GM18951 (cell line): ENCODE data around the gene MIF4GD.
A peak's percentile ranks its signal among the peaks of the same experiment; 100 is the strongest.

Experiments used
- POLR2A ChIP-seq: IDR thresholded peaks from 4 replicates; pipeline ENCODE4 v1.6.1; 2011; ENCODE audit warnings: mild to moderate bottlenecking; ENCODE audit not compliant: insufficient read length, insufficient read depth; ENCODE audit errors: extremely low read depth
- in situ Hi-C: fragments of 300-500 bp; cut with MboI; formaldehyde crosslinking; loops from one replicate; pipeline ENCODE4 v1.12.0; 2022; ENCODE audit warnings: low sequenced_read_pairs, mixed read lengths, inconsistent platforms; ENCODE audit not compliant: unreplicated experiment

Gene MIF4GD

DNA sequence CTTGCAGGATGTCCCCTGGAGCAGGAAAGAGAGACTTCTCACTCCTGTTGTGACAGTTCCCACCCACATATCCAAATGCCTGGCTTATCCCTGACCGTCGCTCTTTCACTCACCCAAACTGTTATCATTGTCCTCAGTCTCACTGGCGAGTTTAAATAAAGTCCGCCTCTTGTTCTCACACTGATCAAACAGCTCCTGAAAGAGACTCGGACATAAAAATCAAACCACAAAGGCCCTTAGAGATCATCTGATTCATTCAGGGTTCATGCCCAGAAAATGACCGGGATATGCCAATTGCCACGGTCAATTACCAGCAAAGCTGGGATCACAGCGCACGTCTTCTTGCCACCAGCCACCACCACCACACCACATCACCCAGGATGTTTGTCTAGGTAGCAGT is 29.5 kb downstream of the MIF4GD start:
- TF ChIP-seq POLR2A, result no peak
- in situ Hi-C loops, result no loop called here

DNA sequence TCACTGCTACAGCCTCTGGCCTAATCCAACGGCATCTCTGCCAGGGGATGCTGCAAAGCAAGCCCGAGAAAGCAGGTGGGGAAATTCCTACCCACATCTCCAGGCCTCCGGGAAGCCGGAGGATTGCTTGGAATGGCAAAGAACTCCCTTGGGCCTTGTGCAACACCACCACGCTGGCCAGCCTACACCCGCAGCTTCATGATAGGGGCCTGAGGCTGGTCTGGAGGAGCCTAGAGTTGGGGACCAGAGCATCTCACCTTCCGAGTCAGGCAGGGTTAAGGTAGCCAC is 29.9 kb downstream of the MIF4GD start:
- TF ChIP-seq POLR2A, result no peak
- in situ Hi-C loops, result no loop called here

DNA sequence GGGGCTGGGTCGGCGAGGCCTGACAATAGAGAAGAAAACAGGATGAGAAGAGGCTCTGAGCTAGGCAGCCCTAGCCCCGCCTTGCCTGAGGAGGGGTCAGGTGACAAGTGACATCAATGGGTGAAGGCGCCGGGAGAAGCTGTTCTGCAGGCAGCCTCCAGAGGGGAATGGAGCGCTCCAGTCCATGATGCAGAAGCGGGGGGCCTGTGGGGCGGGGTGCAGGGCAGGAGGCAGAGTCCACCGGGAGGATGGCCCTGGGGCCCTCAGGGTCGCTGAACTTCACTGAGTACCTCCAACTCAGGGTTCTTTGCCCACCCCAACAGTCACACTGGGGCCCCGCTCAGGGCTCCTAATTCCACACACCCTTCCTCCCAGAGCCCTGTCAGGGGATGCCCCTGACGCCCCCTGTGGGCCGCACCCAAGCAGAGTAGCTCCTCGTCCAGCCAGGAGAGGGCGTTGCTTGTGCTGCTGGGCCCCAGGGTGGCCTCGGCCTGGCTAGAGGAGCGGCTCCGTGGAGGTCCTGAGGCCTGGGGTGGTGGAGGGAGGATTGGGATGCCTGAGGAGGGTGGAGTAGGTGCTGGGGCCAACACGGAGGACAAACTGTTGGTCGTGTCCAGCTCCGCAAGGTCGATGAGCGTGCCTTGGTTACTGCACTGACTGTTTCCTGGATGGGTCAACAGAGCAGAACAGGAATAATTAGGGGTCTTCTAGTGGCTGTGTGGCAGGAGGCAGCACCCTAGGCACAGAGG is 30.5 kb downstream of the MIF4GD start:
- in situ Hi-C loops, result no loop called here
- no peak for TF ChIP-seq POLR2A

DNA sequence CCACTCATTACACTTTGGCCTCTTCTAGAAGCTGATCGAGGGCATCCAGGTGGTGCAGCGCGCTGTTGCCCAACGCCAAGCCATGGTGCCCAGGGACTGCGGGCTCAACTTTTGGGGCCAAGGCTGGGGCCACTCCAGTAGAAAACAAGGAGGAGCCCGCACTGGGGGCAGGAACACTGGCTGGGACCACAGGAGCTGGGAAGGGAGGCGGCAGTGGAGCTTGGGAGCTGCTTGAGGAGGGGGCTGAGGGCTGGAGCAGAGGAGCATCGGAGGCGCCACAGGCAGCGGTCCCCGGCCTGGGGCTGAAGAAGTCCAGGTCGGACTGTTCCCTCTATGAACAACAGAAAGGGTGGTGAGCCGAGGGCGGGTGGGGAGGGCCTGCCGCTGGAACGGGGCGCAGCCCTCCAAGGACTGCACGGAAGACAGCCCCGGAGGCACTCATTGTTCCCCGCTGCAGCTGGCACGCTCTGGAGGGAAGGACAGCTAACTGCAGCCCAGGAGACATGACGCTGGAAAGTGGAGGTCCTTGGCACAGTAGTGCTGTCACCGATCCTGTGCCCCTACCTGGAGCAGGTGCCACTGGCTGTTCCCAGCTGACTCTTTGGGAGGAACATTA is 31.1 kb downstream of the MIF4GD start:
- in situ Hi-C loops, result no loop called here
- no peak for TF ChIP-seq POLR2A

DNA sequence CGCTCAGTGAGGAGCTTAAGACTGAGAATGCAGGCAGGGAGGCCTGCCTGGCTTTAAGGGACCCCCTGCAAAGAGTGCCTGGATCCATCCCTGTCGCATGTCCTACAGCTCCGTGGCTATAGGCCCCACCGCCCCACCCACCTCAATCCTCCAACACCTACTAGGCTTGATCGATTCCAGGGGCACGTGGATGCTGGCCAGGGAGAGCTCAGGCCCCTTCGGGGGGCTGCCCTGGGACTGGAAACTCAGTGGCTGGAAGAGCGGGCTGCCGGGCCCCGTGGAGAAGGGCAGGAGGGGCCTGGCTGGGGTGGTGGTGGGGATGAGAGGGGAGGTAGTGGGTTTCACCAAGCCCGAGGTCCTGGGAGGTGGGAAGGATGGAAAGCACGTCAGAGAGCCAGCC is 31.8 kb downstream of the MIF4GD start:
- in situ Hi-C loops, result no loop called here
- TF ChIP-seq POLR2A, result peak; percentile 2

DNA sequence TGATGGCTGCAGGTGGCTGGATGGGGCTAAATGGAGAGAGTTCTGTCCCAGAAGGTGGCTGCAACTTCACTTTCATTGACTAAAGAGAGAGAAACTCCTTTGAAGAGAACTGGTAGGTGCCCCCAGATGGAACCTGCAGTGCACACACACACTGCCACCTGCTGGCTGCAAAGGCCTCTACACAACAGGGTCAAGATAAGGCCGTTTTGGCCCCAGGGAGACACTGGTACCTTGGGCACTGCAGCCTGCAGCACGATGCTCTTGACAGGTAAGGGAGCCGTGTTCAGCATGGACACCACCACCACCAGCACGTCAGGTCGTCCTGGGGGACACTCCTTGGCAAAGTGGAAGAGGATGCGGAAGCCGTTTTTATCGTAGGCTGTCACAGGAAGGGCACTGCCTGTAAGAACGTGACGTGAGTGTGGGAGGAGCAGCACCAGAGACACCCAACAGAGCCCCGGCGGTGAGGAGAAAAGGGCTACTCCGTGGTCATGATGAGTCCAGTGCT is 32.3 kb downstream of the MIF4GD start:
- in situ Hi-C loops, result no loop called here
- no peak for TF ChIP-seq POLR2A

DNA sequence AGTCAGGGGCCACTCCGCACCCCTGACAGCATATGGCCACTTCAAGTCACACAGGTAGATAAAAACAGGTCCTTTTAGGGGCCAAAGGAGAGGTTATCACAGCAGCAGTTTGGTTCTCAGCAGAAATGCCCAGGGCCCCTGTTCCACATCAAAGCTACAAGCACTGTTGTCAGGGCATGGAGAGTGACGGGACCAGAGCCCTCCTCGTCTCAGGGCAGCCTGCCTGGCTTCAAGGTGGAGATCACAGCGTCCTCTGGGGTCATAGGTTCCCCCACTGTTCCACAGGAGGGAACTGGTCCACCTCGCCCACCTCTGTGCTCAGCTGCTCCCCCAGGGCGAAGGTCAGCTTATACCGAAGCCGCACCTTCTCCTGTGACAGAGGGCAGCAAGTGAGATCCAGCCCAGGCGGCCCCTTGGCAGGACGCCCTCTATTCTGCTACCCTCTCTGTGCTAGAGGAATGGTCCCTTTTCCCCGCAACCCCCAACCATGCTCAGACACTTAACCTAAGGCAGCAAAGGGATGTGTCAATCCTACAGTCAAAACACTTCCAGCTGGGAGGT is 32.9 kb downstream of the MIF4GD start:
- in situ Hi-C loops, result no loop called here

DNA sequence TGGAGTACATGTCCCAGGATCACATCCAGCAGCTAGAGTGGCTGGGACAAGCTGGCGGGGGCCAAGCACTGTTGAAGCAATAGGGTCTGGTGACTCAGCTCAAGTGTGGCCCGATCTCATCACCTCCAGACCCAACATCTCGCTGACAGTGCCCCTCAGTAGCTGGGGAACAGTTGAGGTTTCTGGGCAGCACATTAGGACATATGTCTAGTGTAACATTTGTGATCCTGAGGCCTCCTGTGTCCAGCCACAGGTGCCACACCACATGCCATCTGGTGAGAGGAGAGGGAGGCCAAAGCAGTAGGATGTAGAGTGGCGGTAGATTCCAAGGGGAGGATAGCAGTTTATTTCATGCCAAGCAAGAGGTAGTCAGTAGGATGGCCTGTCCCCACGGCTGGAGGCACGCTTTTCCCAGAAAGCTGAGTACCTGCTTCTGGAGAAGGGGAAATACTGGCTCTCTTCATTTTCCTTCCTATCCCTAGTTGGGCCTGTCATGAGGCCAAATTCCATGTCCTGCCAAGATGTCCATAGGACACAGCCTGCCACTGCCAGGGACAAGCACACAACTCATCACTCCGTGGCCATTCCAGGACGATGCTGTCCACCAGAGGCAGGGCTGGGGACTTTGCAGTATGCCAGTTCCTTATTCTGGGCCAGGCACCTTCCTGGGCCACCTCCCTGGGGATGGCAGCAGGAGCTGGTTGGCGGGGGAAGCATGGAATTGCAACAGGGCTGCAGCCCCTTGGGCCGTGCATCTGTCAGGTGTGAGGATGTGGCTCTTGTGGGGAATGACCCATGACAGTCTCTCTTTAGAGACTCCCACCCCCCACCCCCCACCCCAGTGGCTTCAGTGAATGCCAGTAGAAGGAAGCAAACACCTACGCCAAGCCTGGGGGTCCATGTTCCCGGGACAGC is 33.7 kb downstream of the MIF4GD start:
- in situ Hi-C loops, result no loop called here

More for the DNA sequence above, 32.9 kb downstream of the MIF4GD start:
- no peak for TF ChIP-seq POLR2A

DNA sequence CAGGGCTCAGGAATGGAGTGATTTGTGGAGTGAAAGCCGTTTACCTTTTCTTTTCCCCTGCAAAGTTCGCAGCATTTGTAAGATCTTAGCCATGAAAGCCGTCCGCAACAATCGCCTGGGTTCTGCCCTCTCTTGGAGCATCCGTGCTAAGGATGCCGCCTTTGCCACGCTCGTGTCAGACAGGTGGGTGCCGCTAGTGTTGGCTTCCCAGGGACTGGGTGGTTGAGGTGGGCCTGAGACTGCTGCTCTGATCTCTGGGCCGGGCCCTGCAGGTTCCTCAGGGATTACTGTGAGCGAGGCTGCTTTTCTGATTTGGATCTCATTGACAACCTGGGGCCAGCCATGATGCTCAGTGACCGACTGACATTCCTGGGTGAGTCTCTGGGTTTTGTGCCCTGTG is 38.2 kb downstream of the MIF4GD start:
- TF ChIP-seq POLR2A, result no peak
- in situ Hi-C loops, result no loop called here

More for the DNA sequence above, 33.7 kb downstream of the MIF4GD start:
- TF ChIP-seq POLR2A, result no peak

DNA sequence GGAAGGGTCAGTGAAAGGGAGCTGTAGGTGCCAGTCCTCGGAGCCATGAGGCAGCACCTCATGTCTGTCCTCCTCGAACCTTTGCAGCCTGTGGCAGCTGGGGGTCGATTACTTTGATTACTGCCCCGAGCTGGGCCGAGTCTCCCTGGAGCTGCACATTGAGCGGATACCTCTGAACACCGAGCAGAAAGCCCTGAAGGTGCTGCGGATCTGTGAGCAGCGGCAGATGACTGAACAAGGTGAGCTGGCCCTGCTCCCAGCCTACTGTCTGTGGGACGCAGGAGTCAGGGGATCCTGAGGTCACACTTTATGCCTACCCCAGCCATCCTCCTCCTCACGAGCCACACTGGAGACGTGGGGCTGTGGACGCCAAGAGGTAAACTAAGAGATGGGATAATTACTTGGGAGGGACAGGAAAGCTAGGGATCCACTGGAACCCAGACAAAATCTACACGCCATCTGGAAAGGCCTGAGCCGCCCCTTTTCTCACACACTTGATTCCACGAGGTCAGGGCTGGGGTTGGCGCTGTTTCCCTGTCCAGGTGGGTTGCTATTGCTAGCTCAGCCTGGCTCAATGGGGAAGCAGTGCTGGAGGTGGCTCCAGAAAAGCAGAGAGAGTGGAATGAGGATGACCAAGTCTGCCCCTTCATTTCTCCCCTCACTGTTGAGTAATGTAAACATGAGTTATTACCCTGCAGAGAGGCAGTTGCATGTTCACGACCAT is 39.1 kb downstream of the MIF4GD start:
- in situ Hi-C loops, result no loop called here
- no peak for TF ChIP-seq POLR2A

DNA sequence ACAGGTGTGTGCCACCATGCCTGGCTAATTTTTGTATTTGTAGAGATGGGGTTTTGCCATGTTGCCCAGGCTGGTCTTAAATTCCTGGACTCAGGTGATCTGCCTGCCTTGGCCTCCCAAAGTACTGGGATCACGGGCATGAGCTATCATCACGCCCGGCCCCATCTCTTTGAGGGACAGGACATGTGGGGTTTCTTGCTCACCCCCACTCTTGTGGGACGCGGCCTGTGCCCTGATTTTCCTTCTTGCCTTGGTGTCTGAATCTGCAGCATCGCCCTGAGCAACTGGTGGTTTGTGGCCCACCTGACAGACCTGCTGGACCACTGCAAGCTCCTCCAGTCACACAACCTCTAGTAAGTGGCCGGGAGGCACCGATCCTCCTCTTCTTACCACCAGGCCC is 40.0 kb downstream of the MIF4GD start:
- in situ Hi-C loops, result no loop called here
- TF ChIP-seq POLR2A, result no peak

DNA sequence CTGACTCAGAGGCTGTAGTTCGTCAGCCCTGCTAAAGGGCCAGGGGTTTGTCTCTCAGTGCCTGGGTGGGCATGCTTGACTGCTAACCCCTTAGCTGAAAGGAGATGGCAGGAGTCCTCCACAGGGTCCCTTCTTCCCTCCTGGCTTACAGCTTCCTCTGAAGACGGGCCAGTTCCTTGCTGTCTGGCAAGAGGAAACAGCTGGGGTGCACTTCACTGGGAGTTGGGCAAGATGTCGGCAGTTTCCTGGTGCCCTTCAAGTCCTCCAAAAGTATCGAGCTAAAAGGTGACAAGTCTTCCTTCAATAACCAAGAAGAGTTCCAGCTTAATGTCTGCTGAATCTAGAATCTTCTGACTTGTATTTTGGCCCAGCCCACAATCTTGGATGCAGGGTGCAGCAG is 42.2 kb downstream of the MIF4GD start:
- in situ Hi-C loops, result no loop called here
- TF ChIP-seq POLR2A, result no peak
